RPMI8226 (cell line): ENCODE results near the gene CYBC1.
"Not testable (repeated sequence)": the region's sequence is repeated elsewhere in the genome, so short reads cannot be mapped to it uniquely, and the experiment has no call there.

ENCODE experiments used
- DNase-seq: peaks from one replicate; pipeline ENCODE4 v3.0.0-alpha.2; 2015

Gene CYBC1

DNA sequence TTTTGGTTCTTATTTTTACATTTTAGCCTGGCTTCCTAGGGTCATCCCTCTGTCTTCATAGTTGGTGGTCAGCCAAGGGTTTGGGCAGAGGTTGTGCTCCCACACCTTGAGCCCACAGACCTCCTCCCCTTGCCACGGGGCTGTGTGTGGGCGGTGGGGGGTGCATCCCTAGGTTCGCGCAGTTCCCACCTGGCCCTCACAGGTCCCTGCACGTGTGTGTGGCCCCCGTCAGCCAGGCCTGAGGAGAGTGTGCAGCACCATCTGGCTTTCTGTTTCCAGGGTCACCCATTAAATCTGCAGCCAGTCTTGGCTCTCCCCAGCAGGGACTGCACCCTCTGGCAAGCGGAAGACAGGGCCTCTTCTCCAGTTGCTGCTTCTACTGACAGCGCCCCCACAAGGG, 18.5 kb downstream of the CYBC1 start:
- no peak for DNase-seq

DNA sequence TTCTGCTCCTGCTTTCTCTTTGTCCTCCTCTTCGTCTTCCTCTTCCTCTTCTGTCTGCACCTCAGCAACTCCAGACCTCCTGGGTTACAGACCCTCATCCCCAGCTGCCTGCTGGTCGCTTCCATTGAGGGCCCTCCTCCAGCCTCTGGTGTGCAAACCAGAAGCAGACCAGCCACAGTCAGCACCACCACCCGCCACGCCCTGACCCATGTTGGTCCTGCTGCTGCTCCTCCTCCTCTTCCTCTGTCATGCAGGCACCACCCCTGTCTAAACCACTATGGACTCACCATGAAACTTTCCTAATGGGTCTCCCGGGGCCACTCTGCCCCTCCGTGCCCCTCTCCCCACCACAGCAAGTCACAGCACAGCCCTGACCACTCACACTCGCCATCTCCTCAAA, 20.7 kb downstream of the CYBC1 start:
- no peak for DNase-seq

DNA sequence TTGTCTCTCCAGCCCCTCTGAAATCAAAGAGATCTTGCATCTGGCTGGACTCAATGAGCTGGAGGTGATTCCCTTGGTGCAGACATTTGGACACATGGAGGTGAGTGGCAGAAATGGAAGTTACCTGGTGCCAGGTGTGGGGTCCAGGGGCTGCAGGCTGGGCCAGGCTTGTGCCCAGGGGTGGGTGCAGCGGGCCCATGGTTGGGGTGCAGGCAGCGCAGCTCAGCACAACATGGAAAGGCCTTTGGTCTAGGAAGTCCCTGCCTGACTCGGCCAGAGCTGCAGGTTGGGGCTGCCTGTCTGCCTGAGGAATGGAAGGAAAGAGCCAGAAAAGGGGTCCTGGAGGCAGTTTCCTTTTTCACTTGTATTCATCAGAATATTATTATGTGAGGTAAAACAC, 22.0 kb downstream of the CYBC1 start:
- no peak for DNase-seq

DNA sequence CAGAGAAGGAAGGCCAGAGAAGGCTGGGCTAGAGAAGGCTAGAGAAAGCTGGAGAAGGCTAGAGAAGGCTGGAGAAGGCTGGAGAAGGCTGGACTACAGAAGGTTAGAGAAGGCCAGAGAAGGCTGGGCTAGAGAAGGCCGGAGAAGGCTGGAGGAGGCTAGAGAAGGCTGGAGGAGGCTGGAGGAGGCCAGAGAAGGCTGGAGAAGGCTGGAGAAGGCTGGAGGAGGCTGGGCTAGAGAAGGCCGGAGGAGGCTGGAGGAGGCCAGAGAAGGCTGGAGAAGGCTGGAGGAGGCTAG, 25.7 kb downstream of the CYBC1 start:
- DNase-seq: no peak

DNA sequence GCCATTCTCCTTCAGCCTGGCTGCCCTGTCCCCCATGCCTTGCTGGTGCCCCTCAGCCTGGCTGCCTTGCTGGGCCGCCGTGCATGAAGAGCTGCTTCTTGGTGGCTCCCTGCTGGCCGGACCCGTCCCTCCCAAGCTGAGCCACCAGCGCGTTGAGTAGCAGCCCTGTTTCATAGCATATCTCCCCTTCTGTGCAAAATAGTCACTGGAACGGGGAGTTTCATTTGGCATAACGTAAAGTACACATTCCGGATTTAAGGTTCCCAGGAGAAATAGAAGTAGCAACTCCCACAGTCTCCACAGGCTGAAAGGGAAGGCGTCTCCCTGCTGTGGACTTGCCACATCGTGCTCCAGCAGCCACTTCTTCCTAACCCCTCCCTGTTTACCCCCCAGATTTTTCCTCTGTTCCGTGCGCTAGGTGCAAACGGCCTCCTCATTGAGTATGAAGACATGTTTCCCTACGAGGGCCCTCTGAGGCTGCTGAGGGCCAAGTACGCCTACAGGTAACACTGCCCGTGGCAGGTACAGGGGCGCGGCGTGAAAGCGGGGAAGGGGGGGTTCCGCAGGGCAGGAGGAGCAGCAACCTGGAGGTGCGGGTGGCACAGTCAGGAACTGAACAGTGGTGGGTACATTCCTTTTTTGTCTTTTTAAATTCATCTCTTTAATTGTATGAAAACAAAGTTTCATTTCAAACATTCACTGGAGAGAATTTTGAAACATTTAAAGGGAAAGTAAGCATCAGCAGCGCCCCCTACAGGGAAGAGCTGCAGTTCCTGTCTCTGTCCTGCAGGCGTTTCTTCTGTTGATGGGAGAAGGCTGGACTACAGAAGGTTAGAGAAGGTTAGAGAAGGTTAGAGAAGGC, 26.3 kb downstream of the CYBC1 start:
- peak; percentile 75 for DNase-seq

DNA sequence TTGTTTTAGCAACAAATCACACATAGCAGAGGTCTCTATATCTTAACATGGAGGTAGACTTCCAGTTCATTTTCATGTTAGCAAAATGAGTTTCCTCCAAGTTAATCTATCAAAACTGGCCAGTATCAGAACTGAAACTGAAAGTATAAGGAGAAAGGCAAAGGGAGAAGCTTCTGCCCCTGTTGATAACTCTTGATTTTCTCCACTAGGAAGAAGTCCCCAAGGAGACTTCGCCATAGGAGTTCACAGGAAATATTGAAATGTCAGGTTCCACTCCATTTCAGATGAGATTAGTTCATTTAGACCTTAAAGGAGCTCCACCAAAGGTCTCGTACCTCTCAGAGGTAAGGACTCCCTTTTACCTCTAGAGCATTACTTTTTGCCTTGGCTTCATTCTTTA, 31.0 kb downstream of the CYBC1 start:
- DNase-seq: peak; percentile 48

DNA sequence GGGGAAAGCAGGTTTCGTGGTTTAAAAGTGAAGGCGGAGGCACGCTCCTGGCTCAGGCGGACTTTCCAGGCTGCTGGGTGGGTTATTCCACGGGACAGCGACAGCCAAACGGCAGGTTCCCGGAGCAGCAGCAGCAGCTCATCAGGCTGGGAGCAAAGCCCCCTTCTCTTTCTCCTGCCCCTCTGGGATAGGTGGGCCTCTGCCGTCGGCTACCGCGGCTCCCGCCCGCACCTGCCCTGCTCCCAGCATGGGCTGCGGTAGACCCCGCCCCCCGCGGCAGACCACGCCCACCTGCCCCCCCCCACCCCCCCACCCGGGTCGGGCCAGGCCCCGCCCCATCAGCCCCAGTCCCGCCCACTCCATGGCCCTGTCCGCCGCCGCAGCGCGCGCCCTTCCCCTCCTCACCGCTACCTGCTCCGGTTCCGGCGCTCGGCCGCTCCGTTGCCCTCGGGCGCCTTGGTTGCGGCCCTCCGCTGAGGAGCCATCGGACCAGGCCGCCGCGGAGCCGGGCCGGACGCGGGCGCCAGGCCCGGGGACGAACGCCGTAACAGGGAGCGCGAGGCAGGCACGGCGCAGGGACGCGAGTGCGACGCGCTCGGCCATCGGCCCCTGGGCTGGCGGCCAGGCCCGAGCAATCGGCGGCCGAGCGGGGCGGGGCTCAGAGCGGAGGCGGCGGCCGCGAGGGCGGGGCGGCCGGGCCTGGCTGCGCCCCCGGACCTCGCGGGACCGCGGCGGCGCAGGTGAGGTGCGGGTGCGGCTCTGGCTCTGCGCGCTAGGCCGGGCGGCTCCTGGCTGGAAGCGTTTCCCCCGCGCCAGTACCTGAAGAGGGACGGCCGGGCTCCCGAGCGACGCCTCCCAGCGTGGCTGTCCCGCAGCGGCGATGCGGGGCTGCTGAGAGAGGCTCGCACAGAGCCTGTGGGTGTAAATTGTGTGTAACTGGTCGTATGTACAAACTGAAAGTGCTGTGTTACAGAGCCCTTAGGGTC, 32.3 kb downstream of the CYBC1 start, which contains the start of the genes HEXD and OGFOD3:
Gene HEXD, plus strand, starts transcription at position 347 of the 986 bp plus-strand sequence. CDS start 1,453 bp downstream, outside the sequence.
Gene OGFOD3, minus strand, starts transcription at position 586 of the 986 bp plus-strand sequence. Its CDS starts 101 bp downstream, at position 485.
- DNase-seq: peak; percentile 93

DNA sequence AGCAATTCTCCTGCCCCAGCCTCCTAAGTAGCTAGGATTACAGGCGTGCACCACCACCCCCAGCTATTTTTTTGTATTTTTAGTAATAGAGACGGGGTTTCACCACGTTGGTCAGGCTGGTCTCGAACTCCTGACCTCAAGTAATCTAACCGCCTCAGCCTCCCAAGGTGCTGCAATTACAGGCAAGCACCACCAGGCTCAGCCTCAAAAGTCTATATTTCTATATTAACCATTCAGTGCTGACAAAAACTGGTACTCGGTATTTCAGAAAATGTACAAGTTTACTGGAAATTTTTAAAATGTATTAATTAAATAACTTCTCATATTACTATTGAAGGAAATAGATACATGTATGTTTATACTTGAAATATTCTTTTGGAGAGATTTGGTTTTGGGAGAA, 33.8 kb downstream of the CYBC1 start:
- DNase-seq: peak; percentile 29

DNA sequence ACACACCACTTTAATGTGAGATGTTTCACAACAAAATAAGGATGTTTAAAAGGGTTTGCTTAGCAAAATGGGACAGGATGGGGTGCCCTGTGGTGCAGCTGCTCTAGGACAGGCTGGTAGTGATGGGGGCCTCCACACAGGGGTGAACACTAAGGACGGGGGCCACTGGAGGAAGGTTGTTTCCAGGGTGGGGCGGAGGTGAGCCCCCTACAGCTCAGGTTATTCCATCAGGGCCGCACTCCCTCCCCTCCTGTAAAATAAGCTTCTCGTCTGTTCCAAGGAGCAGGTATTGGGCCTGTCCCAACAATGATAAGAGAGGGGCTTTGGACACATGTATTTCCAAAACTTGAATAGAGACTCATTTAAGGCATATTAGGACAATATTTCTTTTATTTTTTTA, 34.3 kb downstream of the CYBC1 start:
- DNase-seq: no peak

DNA sequence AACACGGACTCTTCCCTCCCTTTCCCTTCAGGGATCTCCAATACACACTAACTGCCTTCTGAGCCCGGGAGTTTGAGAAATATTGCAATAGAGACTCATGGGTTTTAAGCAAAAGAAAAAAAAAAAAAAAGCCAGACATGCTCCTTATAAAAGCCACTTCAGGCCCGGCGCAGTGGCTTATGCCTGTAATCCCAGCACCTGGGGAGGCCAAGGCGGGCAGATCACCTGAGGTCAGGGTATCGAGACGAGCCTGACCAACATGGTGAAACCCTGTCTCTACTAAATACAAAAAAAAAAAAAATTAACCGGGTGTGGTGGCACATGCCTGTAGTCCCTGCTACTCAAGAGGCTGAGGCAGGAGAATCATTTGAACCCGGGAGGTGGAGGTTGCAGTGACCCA, 34.8 kb downstream of the CYBC1 start:
- DNase-seq: no peak

DNA sequence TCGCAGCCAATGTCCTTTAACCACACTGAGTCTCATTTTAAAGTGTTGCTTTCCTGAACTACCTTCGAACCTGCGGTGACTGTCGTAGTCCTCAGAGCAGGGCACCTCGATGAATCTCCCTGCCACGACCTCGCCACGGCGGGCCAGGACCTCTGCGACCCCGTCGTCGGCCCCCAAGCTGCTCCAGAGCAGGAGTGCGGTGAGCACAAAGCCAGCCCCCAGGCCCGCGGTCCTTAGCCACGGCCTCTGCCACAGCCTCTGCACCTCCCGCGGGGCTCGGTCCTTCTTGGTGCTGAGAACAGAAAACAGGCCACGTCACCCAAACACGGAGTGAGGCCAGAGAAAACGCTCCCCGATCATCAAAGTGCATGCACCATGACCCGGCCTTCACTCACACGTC, 35.2 kb downstream of the CYBC1 start:
- no peak for DNase-seq

DNA sequence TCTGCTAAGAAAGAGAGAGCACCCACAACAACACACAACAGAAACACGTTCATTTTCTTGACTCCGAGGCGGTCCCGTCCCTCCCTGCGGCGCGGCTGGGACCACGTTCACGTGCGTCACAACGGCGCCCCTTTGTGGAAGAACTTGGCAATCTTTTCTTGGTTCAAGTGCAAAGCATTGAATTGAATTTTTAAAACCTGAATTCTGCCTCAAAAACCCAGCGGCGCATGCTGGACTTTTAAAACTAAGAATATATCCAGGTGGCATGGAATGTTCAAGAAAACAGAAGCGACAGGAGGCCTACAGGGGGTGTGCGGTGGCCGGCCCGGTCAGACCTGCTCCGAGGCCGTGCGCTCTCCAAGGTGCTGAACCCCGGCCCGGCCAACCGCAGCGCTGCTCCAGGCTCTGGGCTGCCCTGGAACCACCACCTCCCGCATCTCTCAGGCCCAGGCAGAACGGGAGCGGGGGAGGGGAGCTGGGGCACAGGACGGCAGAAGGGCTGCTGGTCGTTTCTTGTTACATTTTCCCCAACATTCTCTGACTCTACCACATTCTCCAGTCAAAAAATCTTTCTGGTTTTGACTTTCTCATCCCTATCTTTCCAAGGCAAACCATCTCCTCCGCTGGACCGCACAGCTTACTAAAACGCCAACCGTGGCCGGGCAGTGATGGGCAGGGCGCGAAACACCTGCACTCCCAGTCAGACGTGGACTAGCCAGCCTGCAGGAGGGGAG, 35.8 kb downstream of the CYBC1 start:
- peak; percentile 31 for DNase-seq

DNA sequence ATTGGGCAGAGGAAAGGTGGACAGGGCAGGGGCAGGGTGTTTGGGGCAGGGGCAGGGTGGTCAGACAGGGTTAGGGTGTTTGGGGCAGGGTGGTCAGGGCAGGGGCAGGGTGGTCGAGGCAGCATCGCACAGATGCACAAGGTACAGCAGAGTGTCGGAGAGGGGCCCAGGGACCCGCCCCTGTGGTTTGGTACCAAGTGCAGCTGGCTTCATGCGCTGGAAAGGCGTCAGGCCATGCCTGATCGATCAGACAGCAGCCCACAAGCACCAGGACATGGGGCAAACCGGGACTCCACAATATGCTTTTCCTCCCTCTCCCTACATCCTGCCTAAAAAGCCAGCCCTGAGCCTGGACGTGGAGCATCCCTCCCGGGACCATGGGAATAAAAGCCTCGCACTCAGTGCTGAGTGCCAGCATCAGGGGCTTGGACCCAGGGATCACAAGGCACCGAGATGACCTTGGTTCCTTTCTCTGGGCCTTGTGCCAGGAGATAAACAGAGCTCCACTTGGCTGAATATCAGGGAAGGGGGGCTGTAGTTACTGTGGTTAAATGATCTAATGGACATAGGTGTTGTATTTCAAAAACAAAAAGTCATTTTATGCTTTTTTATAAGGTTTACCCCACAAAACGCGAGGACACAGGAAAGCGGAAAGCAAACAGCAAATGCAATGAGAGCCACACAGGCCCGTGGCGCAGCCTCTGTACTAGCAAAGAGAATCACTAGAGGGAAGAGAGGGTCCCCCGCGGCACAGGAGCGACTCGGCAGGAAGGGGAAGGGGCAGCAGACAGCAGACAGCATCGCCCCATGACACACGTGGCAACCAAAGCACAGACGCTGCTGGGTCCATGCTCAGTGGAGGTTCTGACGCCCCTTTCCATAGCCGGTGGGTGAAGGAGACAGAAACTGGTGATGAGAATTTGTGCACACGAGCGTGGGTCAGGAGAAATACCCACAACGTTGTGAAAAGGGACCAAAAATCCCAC, 37.7 kb downstream of the CYBC1 start:
- no peak for DNase-seq

DNA sequence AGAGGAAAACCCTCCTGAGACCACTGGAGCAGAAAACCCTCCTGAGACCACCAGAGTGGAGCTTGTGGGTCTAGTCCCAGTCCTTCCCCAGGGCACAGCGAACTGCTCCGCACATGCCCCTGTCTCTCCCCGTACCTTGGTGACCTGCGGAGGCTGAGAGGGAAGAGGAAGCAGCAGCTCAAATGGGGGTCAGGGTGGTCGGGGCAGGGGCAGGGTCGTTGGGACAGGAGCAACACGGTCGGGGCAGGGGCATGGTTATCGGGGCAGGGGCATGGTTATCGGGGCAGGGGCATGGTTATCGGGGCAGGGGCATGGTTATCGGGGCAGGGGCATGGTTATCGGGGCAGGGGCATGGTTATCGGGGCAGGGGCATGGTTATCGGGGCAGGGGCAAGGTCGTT, 38.5 kb downstream of the CYBC1 start:
- not testable (repeated sequence) for DNase-seq

DNA sequence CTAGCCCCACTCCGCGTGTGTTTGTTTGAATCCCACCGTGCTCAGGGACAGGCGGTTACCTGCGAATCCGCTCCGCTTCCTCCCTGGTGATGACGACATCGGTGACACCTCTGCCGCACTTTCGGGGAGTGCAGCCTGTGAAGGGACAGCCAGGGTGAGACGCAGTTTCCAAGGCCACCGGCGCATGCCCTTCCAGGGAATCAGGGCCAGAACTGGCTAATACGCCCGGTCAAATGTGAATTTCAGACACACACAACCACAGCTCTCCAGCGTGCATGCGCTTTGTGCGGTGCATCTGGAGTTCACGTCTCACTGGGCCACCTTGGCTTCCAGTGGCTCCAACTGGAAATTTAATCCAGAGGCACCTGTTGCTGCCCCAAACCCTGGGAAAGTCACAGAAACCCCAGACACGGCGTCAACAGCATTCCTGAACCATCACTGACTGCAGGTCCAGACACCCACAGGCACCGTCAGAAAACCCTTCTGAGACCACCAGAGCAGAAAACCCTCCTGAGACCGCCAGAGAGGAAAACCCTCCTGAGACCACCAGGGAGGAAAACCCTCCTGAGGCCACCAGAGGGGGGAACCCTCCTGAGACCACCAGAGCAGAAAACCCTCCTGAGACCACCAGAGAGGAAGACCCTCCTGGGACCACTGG, 39.0 kb downstream of the CYBC1 start:
- no peak for DNase-seq

DNA sequence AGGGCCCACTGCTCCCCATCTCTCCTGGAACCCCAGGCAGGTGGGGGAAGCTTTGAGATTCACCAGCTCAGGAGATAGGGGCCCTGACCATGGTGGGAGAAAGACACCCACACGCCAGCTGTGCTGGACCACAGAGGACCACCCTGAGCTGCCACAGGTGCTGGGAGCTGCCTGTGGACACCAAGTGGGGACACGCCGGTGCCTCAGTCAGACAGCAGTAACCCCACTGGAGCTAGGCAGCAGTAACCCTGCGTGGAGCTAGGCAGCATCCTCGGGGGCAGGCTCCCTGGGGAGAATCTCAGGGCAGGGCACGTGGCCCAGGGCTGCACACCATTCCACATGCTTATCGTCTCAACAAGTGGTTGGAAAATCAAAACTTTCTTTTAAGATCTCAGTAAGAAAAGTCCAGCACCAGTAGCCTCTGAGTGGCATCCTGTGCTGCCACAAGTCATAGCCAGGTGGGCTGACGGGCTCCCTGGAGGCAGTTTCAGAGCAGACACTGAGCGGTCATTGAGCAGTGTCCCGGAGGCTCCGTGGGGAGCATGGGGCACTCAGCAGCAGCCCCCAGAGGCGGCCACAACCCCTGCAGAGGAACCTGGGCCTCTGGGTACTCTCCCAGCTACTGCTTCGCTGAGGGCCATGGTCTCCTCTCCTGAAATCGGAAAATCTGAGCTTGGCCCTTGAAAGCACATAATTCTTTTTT, 40.4 kb downstream of the CYBC1 start:
- DNase-seq: no peak

DNA sequence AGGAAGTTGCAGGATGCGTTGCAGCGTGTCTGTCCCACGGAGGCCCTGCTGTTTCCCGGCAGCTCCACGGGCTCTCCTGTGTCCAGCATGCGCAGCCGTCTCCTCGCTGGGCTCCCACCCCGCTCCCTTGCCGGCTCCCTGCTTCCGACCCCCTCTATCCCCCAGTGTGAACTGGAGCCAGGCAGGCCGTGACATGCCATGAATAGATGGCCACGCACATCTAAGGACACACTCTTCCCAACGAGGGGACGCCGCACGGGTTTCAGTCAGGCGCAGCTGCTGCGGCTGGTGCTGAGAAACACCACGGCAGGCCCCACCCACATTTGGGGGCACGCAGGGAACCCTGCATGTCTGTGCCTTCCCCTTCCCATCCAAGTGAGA, 41.6 kb downstream of the CYBC1 start:
- DNase-seq: no peak

DNA sequence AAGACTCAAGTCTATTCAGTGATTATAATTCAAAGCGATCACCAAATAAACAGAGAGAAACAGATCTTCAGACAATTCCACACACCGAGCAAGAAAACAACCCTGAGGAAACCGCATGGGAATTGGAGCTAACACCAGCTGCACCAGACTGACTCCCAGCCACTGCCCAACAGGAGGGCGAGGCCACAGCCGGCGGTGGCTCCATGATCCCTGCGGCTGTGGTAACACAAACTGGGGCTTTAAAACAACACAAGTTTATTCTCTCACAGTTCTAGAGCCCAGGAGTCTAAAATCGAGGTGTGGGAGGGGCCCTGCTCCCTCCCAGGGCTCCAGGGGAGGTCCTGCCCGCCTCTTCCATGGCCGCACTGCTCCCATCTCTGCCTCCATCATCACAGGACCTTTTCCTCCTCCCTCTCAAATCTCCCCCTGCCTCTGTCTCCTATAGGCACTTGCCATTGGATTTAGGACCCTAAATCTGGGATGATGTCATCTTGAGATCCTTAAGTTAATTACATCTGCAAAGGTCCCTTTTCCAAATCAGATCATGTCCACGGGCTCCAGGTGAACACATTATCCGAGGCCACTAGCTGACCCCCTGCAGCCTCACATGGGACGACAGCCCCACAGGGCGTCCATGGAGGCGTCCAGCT, 42.1 kb downstream of the CYBC1 start:
- no peak for DNase-seq

DNA sequence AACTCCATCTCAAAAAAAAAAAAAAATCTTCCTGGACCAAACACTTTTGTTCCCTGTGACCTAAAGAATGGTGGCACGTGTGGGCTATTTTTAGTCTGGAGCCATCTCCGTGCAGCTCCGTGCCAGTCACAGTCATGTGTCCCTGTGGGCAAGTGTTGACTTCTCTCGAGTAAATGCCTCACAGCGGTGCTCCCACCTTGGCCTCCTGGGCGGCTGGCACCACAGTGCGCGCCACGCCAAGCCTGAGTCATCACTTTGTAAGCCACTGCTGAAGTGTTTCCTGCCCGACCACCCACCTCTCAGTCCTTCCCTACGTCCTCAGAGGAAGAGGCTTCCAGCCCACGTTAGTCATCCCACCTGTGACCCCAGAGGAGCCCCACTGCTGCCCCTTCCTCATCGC, 43.3 kb downstream of the CYBC1 start:
- no peak for DNase-seq

DNA sequence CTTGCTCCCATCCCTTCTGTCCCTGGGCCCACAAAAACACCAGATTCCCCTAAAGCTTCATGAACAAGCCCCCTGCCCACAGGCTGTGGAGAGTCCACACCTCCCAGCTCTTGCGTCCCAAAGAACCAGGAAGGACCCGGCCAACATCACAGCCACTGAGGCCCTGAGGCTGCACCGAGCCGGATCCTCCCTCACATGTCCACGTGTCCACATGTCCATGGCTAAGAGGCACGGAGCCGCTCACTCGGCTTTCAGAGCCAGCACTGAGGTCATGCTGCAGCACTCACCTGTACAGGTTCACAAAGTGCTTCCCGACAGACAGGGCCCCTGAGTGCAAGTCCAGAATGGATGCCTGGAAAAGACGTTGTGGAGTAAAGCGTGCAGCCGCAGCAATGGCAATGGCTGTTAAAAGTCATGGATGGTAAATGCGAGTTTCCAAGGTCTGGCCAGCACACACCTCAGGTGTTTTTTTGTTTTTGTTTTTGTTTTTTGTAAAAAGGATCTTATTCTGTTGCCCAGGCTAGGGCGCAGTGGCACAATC, 44.4 kb downstream of the CYBC1 start:
- DNase-seq: no peak
